HepG2 (cell line): ENCODE data around the gene ZFPL1. TPM values are rescaled to one million over a fixed set of nuclear protein-coding genes. Genes with fewer than 3 reads are reported as not detected.

Source experiments
- AGO2 ChIP-seq: fragments of 200-400 bp; formaldehyde crosslinking; optimal IDR thresholded peaks from 2 replicates; pipeline ENCODE3; 2017; ENCODE audit warnings: mild to moderate bottlenecking, low read depth, low read length, moderate library complexity
- FOXO1 ChIP-seq: sonication (generic); formaldehyde crosslinking; IDR thresholded peaks from 2 replicates; pipeline ENCODE4 v1.4.0; 2020; ENCODE audit warnings: missing genetic modification reagents
- HDAC6 ChIP-seq: fragments of 200-600 bp; sonication (generic); IDR thresholded peaks from 2 replicates; pipeline ENCODE4 v1.7.0; 2017; ENCODE audit warnings: mild to moderate bottlenecking, antibody characterized with exemption, low read length, low read depth
- IKZF4 ChIP-seq: sonication (generic); formaldehyde crosslinking; IDR thresholded peaks from 2 replicates; pipeline ENCODE4 v1.5.1; 2020; ENCODE audit warnings: borderline replicate concordance, mild to moderate bottlenecking, low read depth, missing genetic modification reagents; ENCODE audit errors: not compliant biosample characterization
- KDM5B ChIP-seq: sonication (generic); formaldehyde crosslinking; IDR thresholded peaks from 2 replicates; pipeline ENCODE4 v1.4.0; 2020; ENCODE audit warnings: missing genetic modification reagents, mild to moderate bottlenecking, borderline replicate concordance
- TIGD3 ChIP-seq: sonication (generic); formaldehyde crosslinking; IDR thresholded peaks from 2 replicates; pipeline ENCODE4 v1.5.1; 2020; ENCODE audit warnings: mild to moderate bottlenecking, missing genetic modification reagents, borderline replicate concordance
- TSC22D2 ChIP-seq: sonication (generic); formaldehyde crosslinking; IDR thresholded peaks from 2 replicates; pipeline ENCODE4 v1.5.1; 2020; ENCODE audit warnings: missing genetic modification reagents, mild to moderate bottlenecking, borderline replicate concordance
- XRCC5 ChIP-seq: fragments of 200-400 bp; formaldehyde crosslinking; optimal IDR thresholded peaks from 2 replicates; pipeline ENCODE3; 2017; ENCODE audit warnings: mild to moderate bottlenecking, low read length
- ZGPAT ChIP-seq: IDR thresholded peaks from 2 replicates; pipeline ENCODE4 v1.6.1; 2016; ENCODE audit warnings: mild to moderate bottlenecking
- ZNF263 ChIP-seq: sonication (generic); formaldehyde crosslinking; IDR thresholded peaks from 2 replicates; pipeline ENCODE4 v1.4.0; 2020; ENCODE audit warnings: missing genetic modification reagents
- ZNF510 ChIP-seq: sonication (generic); formaldehyde crosslinking; IDR thresholded peaks from 2 replicates; pipeline ENCODE4 v1.4.0; 2020; ENCODE audit warnings: low read depth, mild to moderate bottlenecking, missing genetic modification reagents
- ZNF563 ChIP-seq: sonication (generic); formaldehyde crosslinking; IDR thresholded peaks from 2 replicates; pipeline ENCODE4 v1.8.0; 2022; ENCODE audit warnings: mild to moderate bottlenecking, moderate library complexity, missing genetic modification reagents
- ZNF790 ChIP-seq: sonication (generic); formaldehyde crosslinking; IDR thresholded peaks from 2 replicates; pipeline ENCODE4 v1.8.0; 2022; ENCODE audit warnings: missing genetic modification reagents, mild to moderate bottlenecking, borderline replicate concordance
- ZSCAN22 ChIP-seq: sonication (generic); formaldehyde crosslinking; IDR thresholded peaks from 2 replicates; pipeline ENCODE4 v1.4.0; 2020; ENCODE audit warnings: mild to moderate bottlenecking, missing genetic modification reagents
- polyA plus RNA-seq, 8 experiments: library from polyadenylated mRNA; depleted of rRNA in 3 of 8; stranded (reverse) in 7 of 8; unstranded in 1 of 8; fragments of >200 nt; fragmentation: Illumina TruSeq in 4 of 8; extraction: Trizol in 4 of 8; gene quantifications; 2 replicates each; pipeline versions ENCODE4 v1.2.1 to v1.2.3, GENCODE V29; 2011 to 2016; ENCODE audit warnings: low read depth in 4 of 8, missing spikeins in 1 of 8, mixed read lengths in 1 of 8; ENCODE audit not compliant: insufficient read depth in 1 of 8
- total RNA-seq, 5 experiments: library from RNA; depleted of rRNA; stranded (reverse); fragments of >200 nt; fragmentation: Illumina TruSeq; extraction: Trizol; gene quantifications; 2 replicates each; pipeline ENCODE4 v1.2.3, GENCODE V29; 2016; ENCODE audit warnings: low read depth in 1 of 5
- TF ChIP-seq, protein P1 (sequence below): sonication (generic); formaldehyde crosslinking; IDR thresholded peaks from 2 replicates; pipeline ENCODE4 v1.4.0; 2020; ENCODE audit warnings: missing genetic modification reagents
- TF ChIP-seq, protein P2 (sequence below): sonication (generic); formaldehyde crosslinking; IDR thresholded peaks from 2 replicates; pipeline ENCODE4 v1.5.0; 2020; ENCODE audit warnings: mild to moderate bottlenecking, missing genetic modification reagents, moderate library complexity
- TF ChIP-seq, protein P3 (sequence below): sonication (generic); formaldehyde crosslinking; IDR thresholded peaks from 2 replicates; pipeline ENCODE4 v1.4.0; 2020; ENCODE audit warnings: missing genetic modification reagents

The ZFPL1 gene
- total and polyA plus RNA-seq, 2 of the 13 experiments (the other 11 are each of a cell fraction or from before 2014, with no cell fraction given): 32.2 to 56.0 TPM

GRCh38 chr11:65083834-65084597, at the start of gene ZFPL1, which contains the start of gene CDCA5 (continued):
- no peak for TF ChIP-seq HDAC6
- TF ChIP-seq ZNF263 (CRISPR knock-in tag): no peak
- peak; percentile 60; the same call in 1 of the 2 replicates for TF ChIP-seq FOXO1 (CRISPR knock-in tag)
- no peak for TF ChIP-seq XRCC5
- TF ChIP-seq, protein P1, sequence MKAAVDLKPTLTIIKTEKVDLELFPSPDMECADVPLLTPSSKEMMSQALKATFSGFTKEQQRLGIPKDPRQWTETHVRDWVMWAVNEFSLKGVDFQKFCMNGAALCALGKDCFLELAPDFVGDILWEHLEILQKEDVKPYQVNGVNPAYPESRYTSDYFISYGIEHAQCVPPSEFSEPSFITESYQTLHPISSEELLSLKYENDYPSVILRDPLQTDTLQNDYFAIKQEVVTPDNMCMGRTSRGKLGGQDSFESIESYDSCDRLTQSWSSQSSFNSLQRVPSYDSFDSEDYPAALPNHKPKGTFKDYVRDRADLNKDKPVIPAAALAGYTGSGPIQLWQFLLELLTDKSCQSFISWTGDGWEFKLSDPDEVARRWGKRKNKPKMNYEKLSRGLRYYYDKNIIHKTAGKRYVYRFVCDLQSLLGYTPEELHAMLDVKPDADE (CRISPR knock-in tag): no peak
- TF ChIP-seq, protein P2, sequence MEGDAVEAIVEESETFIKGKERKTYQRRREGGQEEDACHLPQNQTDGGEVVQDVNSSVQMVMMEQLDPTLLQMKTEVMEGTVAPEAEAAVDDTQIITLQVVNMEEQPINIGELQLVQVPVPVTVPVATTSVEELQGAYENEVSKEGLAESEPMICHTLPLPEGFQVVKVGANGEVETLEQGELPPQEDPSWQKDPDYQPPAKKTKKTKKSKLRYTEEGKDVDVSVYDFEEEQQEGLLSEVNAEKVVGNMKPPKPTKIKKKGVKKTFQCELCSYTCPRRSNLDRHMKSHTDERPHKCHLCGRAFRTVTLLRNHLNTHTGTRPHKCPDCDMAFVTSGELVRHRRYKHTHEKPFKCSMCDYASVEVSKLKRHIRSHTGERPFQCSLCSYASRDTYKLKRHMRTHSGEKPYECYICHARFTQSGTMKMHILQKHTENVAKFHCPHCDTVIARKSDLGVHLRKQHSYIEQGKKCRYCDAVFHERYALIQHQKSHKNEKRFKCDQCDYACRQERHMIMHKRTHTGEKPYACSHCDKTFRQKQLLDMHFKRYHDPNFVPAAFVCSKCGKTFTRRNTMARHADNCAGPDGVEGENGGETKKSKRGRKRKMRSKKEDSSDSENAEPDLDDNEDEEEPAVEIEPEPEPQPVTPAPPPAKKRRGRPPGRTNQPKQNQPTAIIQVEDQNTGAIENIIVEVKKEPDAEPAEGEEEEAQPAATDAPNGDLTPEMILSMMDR (CRISPR knock-in tag): peak; percentile 32
- peak; percentile 42 for TF ChIP-seq AGO2
- peak; percentile 81; the same call in 1 of the 2 replicates for TF ChIP-seq ZNF790
- TF ChIP-seq IKZF4: peak; percentile 48
- no peak for TF ChIP-seq TIGD3 (CRISPR knock-in tag)
- TF ChIP-seq KDM5B (CRISPR knock-in tag): no peak; the same call in 1 of the 2 replicates
- TF ChIP-seq, protein P3, sequence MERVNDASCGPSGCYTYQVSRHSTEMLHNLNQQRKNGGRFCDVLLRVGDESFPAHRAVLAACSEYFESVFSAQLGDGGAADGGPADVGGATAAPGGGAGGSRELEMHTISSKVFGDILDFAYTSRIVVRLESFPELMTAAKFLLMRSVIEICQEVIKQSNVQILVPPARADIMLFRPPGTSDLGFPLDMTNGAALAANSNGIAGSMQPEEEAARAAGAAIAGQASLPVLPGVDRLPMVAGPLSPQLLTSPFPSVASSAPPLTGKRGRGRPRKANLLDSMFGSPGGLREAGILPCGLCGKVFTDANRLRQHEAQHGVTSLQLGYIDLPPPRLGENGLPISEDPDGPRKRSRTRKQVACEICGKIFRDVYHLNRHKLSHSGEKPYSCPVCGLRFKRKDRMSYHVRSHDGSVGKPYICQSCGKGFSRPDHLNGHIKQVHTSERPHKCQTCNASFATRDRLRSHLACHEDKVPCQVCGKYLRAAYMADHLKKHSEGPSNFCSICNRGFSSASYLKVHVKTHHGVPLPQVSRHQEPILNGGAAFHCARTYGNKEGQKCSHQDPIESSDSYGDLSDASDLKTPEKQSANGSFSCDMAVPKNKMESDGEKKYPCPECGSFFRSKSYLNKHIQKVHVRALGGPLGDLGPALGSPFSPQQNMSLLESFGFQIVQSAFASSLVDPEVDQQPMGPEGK (CRISPR knock-in tag): peak; percentile 59
- no peak for TF ChIP-seq ZSCAN22
- no peak; the same call in 1 of the 2 replicates for TF ChIP-seq TSC22D2
- peak; percentile 95 for TF ChIP-seq ZGPAT (CRISPR knock-in tag)
- 0 out of 2 replicates have a peak, but pooled peaks have one; percentile 65 for TF ChIP-seq ZNF563 (CRISPR knock-in tag)
- 0 out of 2 replicates have a peak, but pooled peaks have one; percentile 65 for TF ChIP-seq ZNF510
